Measurements from ENCODE around the gene MFSD11.

The MFSD11 gene

DNA sequence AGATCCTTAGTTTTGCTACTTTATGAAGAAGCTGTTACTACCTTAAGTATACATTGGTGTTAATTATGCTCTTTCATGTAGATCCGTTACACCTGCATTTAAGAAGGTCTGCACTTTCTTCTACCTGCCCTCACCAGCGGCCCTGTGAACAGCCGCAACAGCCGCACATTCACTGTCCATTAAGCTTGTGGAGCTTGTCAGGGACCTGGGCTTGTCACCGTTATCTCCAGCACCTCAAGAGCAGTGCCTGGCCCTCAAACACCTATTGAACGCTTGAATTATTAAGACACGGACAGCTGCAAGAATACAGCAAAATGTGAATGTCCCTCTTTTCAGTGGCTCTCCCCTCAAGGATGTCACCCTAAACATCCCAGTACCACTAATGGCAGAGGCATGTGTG, 24.2 kb upstream of the MFSD11 start:
- TF ChIP-seq, protein P1, sequence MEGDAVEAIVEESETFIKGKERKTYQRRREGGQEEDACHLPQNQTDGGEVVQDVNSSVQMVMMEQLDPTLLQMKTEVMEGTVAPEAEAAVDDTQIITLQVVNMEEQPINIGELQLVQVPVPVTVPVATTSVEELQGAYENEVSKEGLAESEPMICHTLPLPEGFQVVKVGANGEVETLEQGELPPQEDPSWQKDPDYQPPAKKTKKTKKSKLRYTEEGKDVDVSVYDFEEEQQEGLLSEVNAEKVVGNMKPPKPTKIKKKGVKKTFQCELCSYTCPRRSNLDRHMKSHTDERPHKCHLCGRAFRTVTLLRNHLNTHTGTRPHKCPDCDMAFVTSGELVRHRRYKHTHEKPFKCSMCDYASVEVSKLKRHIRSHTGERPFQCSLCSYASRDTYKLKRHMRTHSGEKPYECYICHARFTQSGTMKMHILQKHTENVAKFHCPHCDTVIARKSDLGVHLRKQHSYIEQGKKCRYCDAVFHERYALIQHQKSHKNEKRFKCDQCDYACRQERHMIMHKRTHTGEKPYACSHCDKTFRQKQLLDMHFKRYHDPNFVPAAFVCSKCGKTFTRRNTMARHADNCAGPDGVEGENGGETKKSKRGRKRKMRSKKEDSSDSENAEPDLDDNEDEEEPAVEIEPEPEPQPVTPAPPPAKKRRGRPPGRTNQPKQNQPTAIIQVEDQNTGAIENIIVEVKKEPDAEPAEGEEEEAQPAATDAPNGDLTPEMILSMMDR (IDR thresholded peaks at IDR 0.05; ENCODE audit: insufficient read depth, low read length, missing control alignments) = no peak
- CTCF ChIA-PET = interaction anchor here (0.6 to 6.9 kb wide), 24 partner anchors 11 to 255 kb away, joined by 3 to 74 read pairs (median 6); partner anchors contain the start of genes JMJD6, METTL23 and MFSD11
- POLR2A ChIA-PET = interaction anchor here (1.0 kb wide), 1 partner anchor 42 kb away, joined by 3 read pairs; no protein-coding TSS in a partner anchor
- no peak overlapping the region for H3K4me3 ChIP-seq (ENCODE audit: low read depth, low read length)
- DNase-seq (ENCODE audit: low read depth, low spot score) = no peak

DNA sequence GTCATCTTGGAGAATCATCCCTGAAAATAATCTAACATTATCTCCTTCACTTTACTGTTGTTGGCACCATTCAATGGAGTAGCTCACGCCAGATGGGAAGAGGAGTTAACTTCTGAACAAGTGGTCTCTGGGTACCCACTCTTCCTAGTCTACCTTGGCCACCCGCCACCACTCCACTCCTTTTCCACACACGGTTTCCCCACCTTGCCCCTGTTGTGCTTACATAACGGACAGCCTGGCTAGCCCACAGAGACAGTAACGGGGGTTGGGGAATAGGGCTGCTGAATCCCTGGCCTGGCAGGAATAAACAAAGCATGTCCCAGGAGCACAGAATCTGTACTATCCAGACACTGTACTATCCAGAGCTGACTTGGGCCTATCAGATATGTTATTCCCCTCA, 23.6 kb upstream of the MFSD11 start:
- ChIA-PET POLR2A (no interaction called here), CTCF (interaction anchor here (0.7 to 6.9 kb wide), 30 partner anchors 8 to 352 kb away, joined by 3 to 74 read pairs (median 5); partner anchors contain the start of genes JMJD6, METTL23 and MFSD11)
- no peak for DNase-seq (ENCODE audit: low read depth, low spot score)
- TF ChIP-seq, protein P1 (IDR thresholded peaks at IDR 0.05; ENCODE audit: insufficient read depth, low read length, missing control alignments) = no peak
- no peak overlapping the region for H3K4me3 ChIP-seq (ENCODE audit: low read depth, low read length)

DNA sequence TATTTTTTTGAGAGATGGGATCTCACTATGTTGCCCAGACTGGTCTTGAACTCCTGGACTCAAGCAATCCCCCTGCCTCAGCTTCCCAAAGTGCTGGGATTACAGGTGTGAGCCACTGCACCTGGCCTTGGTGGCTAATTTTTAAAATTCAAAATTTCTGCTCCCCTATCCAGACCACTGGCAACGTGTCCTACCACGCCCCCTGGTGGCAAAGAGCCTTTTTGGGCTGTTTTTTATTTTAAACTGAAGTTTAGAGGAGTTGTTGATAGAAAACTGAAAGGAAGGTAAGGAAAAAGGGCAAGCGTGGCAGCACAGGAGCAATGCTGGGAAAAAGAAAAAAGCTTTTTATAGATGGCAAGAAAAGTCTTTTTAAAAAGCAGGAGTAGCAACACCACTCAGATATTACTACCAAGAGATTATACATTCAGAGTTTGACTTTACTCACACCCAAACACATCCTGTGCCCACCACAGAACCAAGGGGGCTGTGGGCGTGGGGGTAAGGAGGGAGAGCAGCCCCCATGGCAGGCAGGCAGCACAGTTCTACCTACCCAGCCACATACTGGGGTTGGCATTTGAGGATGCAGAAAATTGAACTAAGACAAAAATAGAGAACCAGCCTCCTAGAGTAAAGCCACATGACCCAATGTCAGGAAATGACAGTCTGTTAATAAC, 23.0 kb upstream of the MFSD11 start:
- ChIA-PET POLR2A (no interaction called here), CTCF (interaction anchor here (0.8 to 6.9 kb wide), 29 partner anchors 8 to 352 kb away, joined by 3 to 74 read pairs (median 5); partner anchors contain the start of genes JMJD6, METTL23 and MFSD11)
- H3K4me3 ChIP-seq (ENCODE audit: low read depth, low read length) = no peak overlapping the region
- TF ChIP-seq, protein P1 (IDR thresholded peaks at IDR 0.05; ENCODE audit: insufficient read depth, low read length, missing control alignments) = peak; percentile 61
- no peak for DNase-seq (ENCODE audit: low read depth, low spot score)

DNA sequence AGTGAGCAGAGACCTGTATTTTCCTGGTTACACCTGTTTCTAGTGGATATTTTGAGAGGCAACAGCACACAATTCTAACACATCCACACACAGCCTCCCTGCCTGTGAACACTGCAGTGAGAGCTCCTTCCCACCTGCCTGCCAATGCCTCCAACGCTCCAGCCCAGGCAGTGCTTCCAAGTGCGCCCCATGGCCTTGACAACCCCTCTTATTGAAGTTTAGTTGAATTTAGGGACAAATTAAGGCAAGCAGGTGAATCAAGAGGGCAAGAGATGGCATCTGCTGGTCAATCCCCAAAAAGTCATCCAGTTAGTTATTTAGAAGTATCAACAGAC, 22.5 kb upstream of the MFSD11 start:
- CTCF ChIA-PET = interaction anchor here (0.8 to 6.9 kb wide), 24 partner anchors 10 to 351 kb away, joined by 3 to 74 read pairs (median 6); partner anchors contain the start of genes JMJD6, METTL23 and MFSD11
- TF ChIP-seq, protein P1 (IDR thresholded peaks at IDR 0.05; ENCODE audit: insufficient read depth, low read length, missing control alignments) = no peak
- POLR2A ChIA-PET = interaction anchor here (2.0 to 2.7 kb wide), 2 partner anchors 10 to 21 kb away, joined by 27 to 28 read pairs; partner anchors contain the start of genes JMJD6, METTL23, MFSD11 and SRSF2
- no peak for DNase-seq (ENCODE audit: low read depth, low spot score)
- no peak overlapping the region for H3K4me3 ChIP-seq (ENCODE audit: low read depth, low read length)

DNA sequence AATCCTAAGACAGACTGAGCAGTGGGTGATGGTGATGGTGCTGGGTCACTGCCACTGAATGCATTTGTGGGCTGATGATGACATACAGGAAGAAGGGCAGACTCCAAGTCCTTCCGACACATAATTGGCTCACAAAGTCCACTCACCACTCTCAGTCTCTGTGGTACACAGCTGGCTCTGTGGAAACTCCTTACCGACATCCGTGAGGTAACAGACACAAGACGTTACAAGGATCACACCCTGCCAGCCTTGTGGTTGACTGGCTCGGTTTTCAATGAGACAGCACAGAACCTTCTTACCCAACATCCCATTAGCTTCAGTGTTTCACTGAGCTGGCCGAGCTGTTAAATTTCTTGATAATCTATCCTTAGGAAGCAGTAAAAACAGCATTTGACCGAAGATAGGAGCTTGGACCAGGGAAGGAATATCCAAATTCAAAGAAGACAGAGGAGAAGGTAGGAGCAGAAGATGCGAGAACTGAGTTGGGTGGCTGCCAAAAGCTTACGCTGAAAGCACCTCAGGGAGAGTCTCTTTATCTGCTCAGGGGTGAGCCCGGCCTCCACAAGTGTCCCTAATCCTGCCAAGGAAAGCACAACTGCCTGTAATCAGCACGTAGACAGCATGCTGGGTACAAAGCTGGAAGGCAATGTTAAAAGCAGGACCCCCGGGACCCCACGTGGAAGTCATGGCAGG, 21.6 kb upstream of the MFSD11 start:
- CTCF ChIA-PET = interaction anchor here (0.8 to 6.9 kb wide), 7 partner anchors 9 to 350 kb away, joined by 3 to 74 read pairs (median 3); partner anchors contain the start of genes JMJD6, METTL23 and MFSD11
- TF ChIP-seq, protein P1 (IDR thresholded peaks at IDR 0.05; ENCODE audit: insufficient read depth, low read length, missing control alignments) = no peak
- POLR2A ChIA-PET = interaction anchor here (0.8 to 2.7 kb wide), 5 partner anchors 9 to 20 kb away, joined by 3 to 28 read pairs (median 5); partner anchors contain the start of genes JMJD6, METTL23, MFSD11 and SRSF2
- peak; percentile 98 for DNase-seq (ENCODE audit: low read depth, low spot score)
- no peak overlapping the region for H3K4me3 ChIP-seq (ENCODE audit: low read depth, low read length)
